Activated naive CD4-positive, alpha-beta T cell treated with anti-CD3 and anti-CD28 coated beads, Interleukin-2, amount 50 U/mL, for 16 hours (primary cell): ENCODE measurements around the gene HTR6.

ENCODE experiments used
- DNase-seq: peaks from one replicate; pipeline ENCODE4 v3.0.0-alpha.2; 2020

HTR6 gene

GRCh38 chr1:19657511-19657910, 7.2 kb upstream of the HTR6 start:
- no peak for DNase-seq

GRCh38 chr1:19658186-19658585, 6.5 kb upstream of the HTR6 start:
- DNase-seq: no peak

GRCh38 chr1:19661721-19662228, 2.9 kb upstream of the HTR6 start:
- DNase-seq: peak; percentile 43

GRCh38 chr1:19662313-19662712, 2.4 kb upstream of the HTR6 start:
- DNase-seq: no peak

- no peak for DNase-seq
These were observed 466 bp downstream of the HTR6 start for GRCh38 chr1:19665186-19665495.

GRCh38 chr1:19665496-19666465, 1.1 kb downstream of the HTR6 start:
- no peak for DNase-seq

- DNase-seq: no peak
These were observed 4.2 kb downstream of the HTR6 start for GRCh38 chr1:19668888-19669287.

GRCh38 chr1:19670787-19671186, 6.1 kb downstream of the HTR6 start:
- DNase-seq: no peak

- no peak for DNase-seq
These were observed 7.6 kb downstream of the HTR6 start for GRCh38 chr1:19672237-19672636.

GRCh38 chr1:19675797-19676196, 11.1 kb downstream of the HTR6 start:
- DNase-seq: no peak

GRCh38 chr1:19676438-19676922, 11.8 kb downstream of the HTR6 start:
- no peak for DNase-seq

- no peak for DNase-seq
These were observed 13.8 kb downstream of the HTR6 start for GRCh38 chr1:19678493-19678892.

- DNase-seq: no peak
These were observed 14.3 kb downstream of the HTR6 start for GRCh38 chr1:19678931-19679453.

- no peak for DNase-seq
These were observed 15.0 kb downstream of the HTR6 start for GRCh38 chr1:19679691-19680090.

- no peak for DNase-seq
These were observed 16.0 kb downstream of the HTR6 start for GRCh38 chr1:19680644-19681043.

- DNase-seq: no peak
These were observed 17.6 kb downstream of the HTR6 start for GRCh38 chr1:19682257-19682656.

- no peak for DNase-seq
These were observed 18.2 kb downstream of the HTR6 start for GRCh38 chr1:19682901-19683300.

GRCh38 chr1:19683351-19683750, 18.7 kb downstream of the HTR6 start:
- DNase-seq: no peak

GRCh38 chr1:19684677-19685076, 20.0 kb downstream of the HTR6 start:
- DNase-seq: no peak

- no peak for DNase-seq
These were observed 21.3 kb downstream of the HTR6 start for GRCh38 chr1:19685994-19686393.

GRCh38 chr1:19687414-19687813, 22.7 kb downstream of the HTR6 start:
- no peak for DNase-seq

- peak; percentile 34 for DNase-seq
These were observed 23.6 kb downstream of the HTR6 start for GRCh38 chr1:19688041-19688842.

GRCh38 chr1:19689085-19689757, 24.5 kb downstream of the HTR6 start:
- DNase-seq: no peak
